ENCODE measurements around the gene SOX9.
"Not testable (repeated sequence)": the region's sequence is repeated elsewhere in the genome, so short reads cannot be mapped to it uniquely, and the experiment has no call there.

SOX9 gene

GRCh38 chr17:72126575-72127486 is 6.0 kb downstream of the SOX9 start:
- DNase-seq, result no peak

- no peak for DNase-seq
Observed at GRCh38 chr17:72128039-72128438, 7.2 kb downstream of the SOX9 start.

GRCh38 chr17:72134608-72135394 is 14.0 kb downstream of the SOX9 start:
- DNase-seq, result no peak

GRCh38 chr17:72135546-72136325 is 14.9 kb downstream of the SOX9 start:
- DNase-seq, result no peak

- no peak for DNase-seq
Observed at GRCh38 chr17:72136692-72137091, 15.9 kb downstream of the SOX9 start.

GRCh38 chr17:72137161-72137560 is 16.3 kb downstream of the SOX9 start:
- DNase-seq, result no peak

- no peak for DNase-seq
Observed at GRCh38 chr17:72139212-72139611, 18.4 kb downstream of the SOX9 start.

GRCh38 chr17:72141336-72141735 is 20.5 kb downstream of the SOX9 start:
- DNase-seq, result no peak

- DNase-seq, result not testable (repeated sequence)
Observed at GRCh38 chr17:72142097-72142496, 21.3 kb downstream of the SOX9 start.

- DNase-seq, result no peak
Observed at GRCh38 chr17:72142614-72143013, 21.8 kb downstream of the SOX9 start.

- DNase-seq, result no peak
Observed at GRCh38 chr17:72143245-72143644, 22.4 kb downstream of the SOX9 start.

GRCh38 chr17:72144101-72144500 is 23.3 kb downstream of the SOX9 start:
- no peak for DNase-seq

GRCh38 chr17:72145562-72145961 is 24.7 kb downstream of the SOX9 start:
- no peak for DNase-seq

- no peak for DNase-seq
Observed at GRCh38 chr17:72145962-72146361, 25.1 kb downstream of the SOX9 start.

GRCh38 chr17:72146371-72146770 is 25.6 kb downstream of the SOX9 start:
- DNase-seq, result no peak

GRCh38 chr17:72150632-72151460 is 30.0 kb downstream of the SOX9 start:
- no peak for DNase-seq

GRCh38 chr17:72151565-72152386 is 31.0 kb downstream of the SOX9 start:
- DNase-seq, result no peak

- DNase-seq, result no peak
Observed at GRCh38 chr17:72152387-72152929, 31.6 kb downstream of the SOX9 start.

GRCh38 chr17:72158895-72159885 is 38.4 kb downstream of the SOX9 start:
- DNase-seq, result no peak

- no peak for DNase-seq
Observed at GRCh38 chr17:72162569-72162968, 41.7 kb downstream of the SOX9 start.

All from inflammatory macrophage treated with lipopolysaccharide for 1 hour (primary cell).